ENCODE data around the gene BNC2. TPM values are rescaled to one million over a fixed set of nuclear protein-coding genes. Genes with fewer than 3 reads are reported as not detected.

The BNC2 gene
- total RNA-seq, 1 experiment from 2014 or later = 2.9 TPM

GRCh38 chr9:16680975-16681651, 189.4 kb downstream of the BNC2 start:
- ChIA-PET CTCF (interaction anchor here (0.7 kb wide), 1 partner anchor 33 kb away, joined by 5 read pairs; no protein-coding TSS in a partner anchor), POLR2A (ENCODE audit: unreplicated experiment) (no interaction called here)
- BruUV-seq (replicated peaks) = no TSS peak
- Histone ChIP-seq H3F3A (ENCODE audit: insufficient read depth, low read depth) (no peaks in the 10 kb centered on the region), H3K9me3 (ENCODE audit: insufficient read depth, low read depth) (no peaks in the 10 kb centered on the region; the same call in 1 of the 2 replicates), H4K20me1 (ENCODE audit: insufficient read depth) (no peaks in the 10 kb centered on the region), H3K4me1 (replicated peaks; ENCODE audit: insufficient read depth) (no peaks in the 10 kb centered on the region), H3K36me3 (ENCODE audit: low read depth) (no peaks in the 10 kb centered on the region), H3K9me2 (ENCODE audit: insufficient read depth) (no peaks in the 10 kb centered on the region), H3K4me3 (no peak overlapping the region), H3K27ac (no peak overlapping the region), H2AFZ (no peak overlapping the region), H3K27me3 (ENCODE audit: insufficient read depth, low read depth) (no peaks in the 10 kb centered on the region), H3K4me2 (no peak overlapping the region), H3K79me2 (ENCODE audit: low read depth) (no peaks in the 10 kb centered on the region)
- intact Hi-C loops (cut with micrococcal nuclease; ENCODE audit: unreplicated experiment) = no loop called here
- TF ChIP-seq, protein P1, sequence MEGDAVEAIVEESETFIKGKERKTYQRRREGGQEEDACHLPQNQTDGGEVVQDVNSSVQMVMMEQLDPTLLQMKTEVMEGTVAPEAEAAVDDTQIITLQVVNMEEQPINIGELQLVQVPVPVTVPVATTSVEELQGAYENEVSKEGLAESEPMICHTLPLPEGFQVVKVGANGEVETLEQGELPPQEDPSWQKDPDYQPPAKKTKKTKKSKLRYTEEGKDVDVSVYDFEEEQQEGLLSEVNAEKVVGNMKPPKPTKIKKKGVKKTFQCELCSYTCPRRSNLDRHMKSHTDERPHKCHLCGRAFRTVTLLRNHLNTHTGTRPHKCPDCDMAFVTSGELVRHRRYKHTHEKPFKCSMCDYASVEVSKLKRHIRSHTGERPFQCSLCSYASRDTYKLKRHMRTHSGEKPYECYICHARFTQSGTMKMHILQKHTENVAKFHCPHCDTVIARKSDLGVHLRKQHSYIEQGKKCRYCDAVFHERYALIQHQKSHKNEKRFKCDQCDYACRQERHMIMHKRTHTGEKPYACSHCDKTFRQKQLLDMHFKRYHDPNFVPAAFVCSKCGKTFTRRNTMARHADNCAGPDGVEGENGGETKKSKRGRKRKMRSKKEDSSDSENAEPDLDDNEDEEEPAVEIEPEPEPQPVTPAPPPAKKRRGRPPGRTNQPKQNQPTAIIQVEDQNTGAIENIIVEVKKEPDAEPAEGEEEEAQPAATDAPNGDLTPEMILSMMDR (conservative IDR thresholded peaks at IDR 0.05) = no peak
- TF ChIP-seq EZH2 (IDR thresholded peaks at IDR 0.05; ENCODE audit: low read depth) = no peak
- DNase-seq = no peak

- BruUV-seq (replicated peaks) = no TSS peak
- no peak for DNase-seq
- Histone ChIP-seq H3K27ac (no peak overlapping the region), H3K4me1 (replicated peaks; ENCODE audit: insufficient read depth) (no peaks in the 10 kb centered on the region), H4K20me1 (ENCODE audit: insufficient read depth) (no peaks in the 10 kb centered on the region), H3K9me2 (ENCODE audit: insufficient read depth) (no peaks in the 10 kb centered on the region), H3K9me3 (ENCODE audit: insufficient read depth, low read depth) (no peaks in the 10 kb centered on the region; the same call in 1 of the 2 replicates), H2AFZ (no peak overlapping the region), H3K36me3 (ENCODE audit: low read depth) (no peaks in the 10 kb centered on the region), H3K27me3 (ENCODE audit: insufficient read depth, low read depth) (no peaks in the 10 kb centered on the region), H3K4me2 (no peak overlapping the region), H3K79me2 (ENCODE audit: low read depth) (no peaks in the 10 kb centered on the region), H3F3A (ENCODE audit: insufficient read depth, low read depth) (no peaks in the 10 kb centered on the region), H3K4me3 (no peak overlapping the region)
- intact Hi-C loops (cut with micrococcal nuclease; ENCODE audit: unreplicated experiment) = no loop called here
- CTCF ChIA-PET = interaction anchor here (0.7 kb wide), 1 partner anchor 33 kb away, joined by 5 read pairs; no protein-coding TSS in a partner anchor
- TF ChIP-seq EZH2 (IDR thresholded peaks at IDR 0.05; ENCODE audit: low read depth) = no peak
- TF ChIP-seq, protein P1 (conservative IDR thresholded peaks at IDR 0.05) = no peak
- POLR2A ChIA-PET (ENCODE audit: unreplicated experiment) = no interaction called here
Measured at GRCh38 chr9:16680541-16680940, 189.9 kb downstream of the BNC2 start.

- ChIA-PET POLR2A (ENCODE audit: unreplicated experiment) (no interaction called here), CTCF (no interaction called here)
- no peaks in the 10 kb centered on the region; the same call in 1 of the 2 replicates for H3K9me3 ChIP-seq (ENCODE audit: insufficient read depth, low read depth)
- no peaks in the 10 kb centered on the region for H3F3A ChIP-seq (ENCODE audit: insufficient read depth, low read depth)
- no peak for DNase-seq
- H3K27ac ChIP-seq = no peak overlapping the region
- no peak overlapping the region for H2AFZ ChIP-seq
- H3K36me3 ChIP-seq (ENCODE audit: low read depth) = no peaks in the 10 kb centered on the region
- H3K4me1 ChIP-seq (replicated peaks; ENCODE audit: insufficient read depth) = no peaks in the 10 kb centered on the region
- no peak overlapping the region for H3K4me2 ChIP-seq
- no peaks in the 10 kb centered on the region for H3K9me2 ChIP-seq (ENCODE audit: insufficient read depth)
- no TSS peak for BruUV-seq (replicated peaks)
- no peak for TF ChIP-seq EZH2 (IDR thresholded peaks at IDR 0.05; ENCODE audit: low read depth)
- TF ChIP-seq, protein P1 (conservative IDR thresholded peaks at IDR 0.05) = no peak
- no peaks in the 10 kb centered on the region for H4K20me1 ChIP-seq (ENCODE audit: insufficient read depth)
- H3K27me3 ChIP-seq (ENCODE audit: insufficient read depth, low read depth) = no peaks in the 10 kb centered on the region
- intact Hi-C loops (cut with micrococcal nuclease; ENCODE audit: unreplicated experiment) = no loop called here
- no peaks in the 10 kb centered on the region for H3K79me2 ChIP-seq (ENCODE audit: low read depth)
- H3K4me3 ChIP-seq = no peak overlapping the region
Measured at GRCh38 chr9:16679327-16679821, 191.1 kb downstream of the BNC2 start.

Data from PC-9 (cell line).